AG09319 (cell line): ENCODE results near the gene ASPDH.
A peak's percentile ranks its signal among the peaks of the same experiment; 100 is the strongest.

Experiments
- DNase-seq: peaks from one replicate; pipeline ENCODE4 v3.0.0-alpha.2; 2010; ENCODE audit warnings: low read depth; ENCODE audit errors: extremely low read depth
- TF ChIP-seq, protein P1 (sequence below): IDR thresholded peaks from 2 replicates; pipeline ENCODE4 v1.5.1; 2011; ENCODE audit warnings: low read depth, mild to moderate bottlenecking, inconsistent platforms, low read length, moderate library complexity

ASPDH gene

DNA sequence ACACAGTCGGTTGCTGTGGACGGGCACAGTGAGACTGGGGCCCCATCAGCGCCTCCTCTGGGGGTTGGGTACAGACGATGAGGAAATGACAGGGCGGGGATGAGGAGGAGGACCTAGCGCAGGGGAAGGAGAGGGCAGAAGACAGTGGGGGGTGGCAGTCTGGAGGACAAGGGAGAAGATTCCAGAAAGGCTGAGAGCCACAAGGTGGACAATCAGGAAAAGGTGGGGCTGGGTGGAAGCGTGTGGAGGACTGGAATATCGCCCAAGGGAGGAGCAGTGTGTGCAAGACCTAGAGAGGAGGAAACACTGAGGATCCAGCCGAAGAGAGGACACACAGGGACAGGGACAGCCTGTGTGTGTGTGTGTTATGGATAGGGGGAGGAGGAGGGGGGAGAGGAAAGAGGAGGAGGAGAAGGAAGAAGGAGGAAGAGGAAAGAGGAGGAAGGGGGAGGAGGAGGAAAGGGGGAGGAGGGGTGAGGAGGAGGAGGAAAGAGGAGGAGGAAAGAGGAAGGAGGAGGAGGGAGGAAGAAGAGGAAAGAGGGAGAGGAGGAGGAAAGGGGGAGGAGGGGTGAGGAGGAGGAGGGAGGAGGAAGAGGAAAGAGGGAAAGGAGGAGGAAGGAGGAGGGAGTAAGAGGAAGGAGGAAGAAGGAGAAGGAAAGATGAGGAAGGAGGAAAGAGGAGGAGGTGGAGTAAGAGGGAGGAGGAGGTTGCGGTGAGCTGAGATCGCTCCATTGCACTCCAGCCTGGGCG lies 21.2 kb downstream of the ASPDH start:
- TF ChIP-seq, protein P1, sequence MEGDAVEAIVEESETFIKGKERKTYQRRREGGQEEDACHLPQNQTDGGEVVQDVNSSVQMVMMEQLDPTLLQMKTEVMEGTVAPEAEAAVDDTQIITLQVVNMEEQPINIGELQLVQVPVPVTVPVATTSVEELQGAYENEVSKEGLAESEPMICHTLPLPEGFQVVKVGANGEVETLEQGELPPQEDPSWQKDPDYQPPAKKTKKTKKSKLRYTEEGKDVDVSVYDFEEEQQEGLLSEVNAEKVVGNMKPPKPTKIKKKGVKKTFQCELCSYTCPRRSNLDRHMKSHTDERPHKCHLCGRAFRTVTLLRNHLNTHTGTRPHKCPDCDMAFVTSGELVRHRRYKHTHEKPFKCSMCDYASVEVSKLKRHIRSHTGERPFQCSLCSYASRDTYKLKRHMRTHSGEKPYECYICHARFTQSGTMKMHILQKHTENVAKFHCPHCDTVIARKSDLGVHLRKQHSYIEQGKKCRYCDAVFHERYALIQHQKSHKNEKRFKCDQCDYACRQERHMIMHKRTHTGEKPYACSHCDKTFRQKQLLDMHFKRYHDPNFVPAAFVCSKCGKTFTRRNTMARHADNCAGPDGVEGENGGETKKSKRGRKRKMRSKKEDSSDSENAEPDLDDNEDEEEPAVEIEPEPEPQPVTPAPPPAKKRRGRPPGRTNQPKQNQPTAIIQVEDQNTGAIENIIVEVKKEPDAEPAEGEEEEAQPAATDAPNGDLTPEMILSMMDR: no peak
- DNase-seq: no peak

GRCh38 chr19:50490991-50491472 lies 22.7 kb downstream of the ASPDH start:
- TF ChIP-seq, protein P1: no peak

GRCh38 chr19:50490411-50490811 lies 23.3 kb downstream of the ASPDH start:
- DNase-seq: no peak
- TF ChIP-seq, protein P1: no peak

More at GRCh38 chr19:50490991-50491472, 22.7 kb downstream of the ASPDH start:
- no peak for DNase-seq

DNA sequence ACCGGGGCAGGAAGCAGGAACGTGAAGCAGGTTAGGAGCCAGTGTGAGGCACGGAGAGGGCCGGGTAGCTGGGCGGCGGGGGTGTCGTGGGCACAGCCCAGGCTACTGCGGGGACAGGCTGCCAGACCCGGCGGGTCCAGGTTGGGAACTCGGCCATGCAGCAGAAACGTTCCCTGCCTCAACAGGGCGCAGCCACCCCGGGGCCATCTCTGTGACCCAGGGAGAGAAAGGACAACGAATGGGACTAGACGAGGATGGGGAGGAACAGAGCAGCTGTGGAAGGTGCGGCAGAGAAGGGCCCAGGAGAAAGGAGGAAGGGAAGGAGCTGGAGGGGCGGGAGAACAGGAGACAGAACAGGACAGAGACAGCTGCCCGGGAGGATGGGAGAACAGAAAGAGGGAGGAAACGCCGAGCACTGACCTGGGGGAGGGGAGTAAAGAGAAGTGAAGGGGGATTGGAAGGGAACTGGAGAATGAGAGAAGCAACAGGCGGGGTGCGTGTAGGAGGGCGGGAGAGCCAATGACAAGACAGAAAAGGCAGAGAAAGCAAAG lies 24.2 kb downstream of the ASPDH start:
- DNase-seq: no peak
- TF ChIP-seq, protein P1: no peak

- no peak for DNase-seq
- TF ChIP-seq, protein P1: no peak
These were observed 25.1 kb downstream of the ASPDH start for GRCh38 chr19:50488389-50489194.

- DNase-seq: no peak
These were observed 26.7 kb downstream of the ASPDH start for GRCh38 chr19:50486823-50487515.

More at GRCh38 chr19:50486823-50487515, 26.7 kb downstream of the ASPDH start:
- TF ChIP-seq, protein P1: peak; percentile 30
